ENCODE results near the gene DCTN2. TPM values are rescaled to one million over a fixed set of nuclear protein-coding genes. Genes with fewer than 3 reads are reported as not detected.

Gene DCTN2
- polyA plus RNA-seq, 1 of the 3 experiments (the other 2 are of a cell fraction): 122 TPM

GRCh38 chr12:57548013-57548315 is 972 bp upstream of the DCTN2 start:
- TF ChIP-seq JUND (IDR thresholded peaks at IDR 0.05): no peak
- no peak for TF ChIP-seq MAX (IDR thresholded peaks at IDR 0.05; ENCODE audit: low read depth)
- no peak overlapping the region for H3K4me3 ChIP-seq (ENCODE audit: low read depth in 2 of 2, low read length in 1 of 2)
- ChIA-PET CTCF (no interaction called here), POLR2A (no interaction called here)
- H3K9me2 ChIP-seq: no peaks in the 10 kb centered on the region
- peaks cover 20 to 34% of the 10 kb centered on the region in 2 experiments for H3K4me1 ChIP-seq (ENCODE audit: control insufficient read depth in 1 of 2, insufficient read depth in 2 of 2, low read depth in 1 of 2, low read length in 1 of 2)
- H3K79me2 ChIP-seq (ENCODE audit: insufficient read depth): peaks cover 60% of the 10 kb centered on the region
- H3K9ac ChIP-seq: no peak overlapping the region
- 99% methylated on average over 2 of the region's 2 CpGs for WGBS (ENCODE audit: low lambda C conversion rate)
- no peaks in the 10 kb centered on the region for H3K27me3 ChIP-seq (ENCODE audit: insufficient read depth)
- no peak for DNase-seq
- no peak overlapping the region for H3K27ac ChIP-seq (ENCODE audit: low read depth in 2 of 2, low read length in 1 of 2)
- peak overlapping the region; percentile 93; the same call in 1 of the 2 replicates for H2AFZ ChIP-seq (ENCODE audit: low read depth)
- H3K4me2 ChIP-seq: no peak overlapping the region
- H3F3A ChIP-seq (replicated peaks; ENCODE audit: insufficient read depth): peaks cover 17% of the 10 kb centered on the region
- H3K36me3 ChIP-seq (replicated peaks in 1 of 2; ENCODE audit: control insufficient read depth in 1 of 2, insufficient read depth in 2 of 2, low read length in 1 of 2): peaks cover 6 to 12% of the 10 kb centered on the region in 2 experiments
- no peaks in the 10 kb centered on the region for H3K9me3 ChIP-seq
- peaks cover 13% of the 10 kb centered on the region for H4K20me1 ChIP-seq (ENCODE audit: insufficient read depth)

- Histone ChIP-seq H3K9me2 (no peaks in the 10 kb centered on the region), H3F3A (replicated peaks; ENCODE audit: insufficient read depth) (peaks cover 17% of the 10 kb centered on the region), H3K79me2 (ENCODE audit: insufficient read depth) (peaks cover 63% of the 10 kb centered on the region), H3K4me3 (ENCODE audit: low read depth in 2 of 2, low read length in 1 of 2) (peak overlapping the region; percentile 84 to 86), H3K9ac (peak overlapping the region; percentile 95; the same call in 1 of the 2 replicates), H3K27ac (ENCODE audit: low read depth in 2 of 2, low read length in 1 of 2) (no peak overlapping the region; a peak in 1 of 4 replicates), H3K36me3 (replicated peaks in 1 of 2; ENCODE audit: control insufficient read depth in 1 of 2, insufficient read depth in 2 of 2, low read length in 1 of 2) (peaks cover 6 to 14% of the 10 kb centered on the region in 2 experiments), H3K27me3 (ENCODE audit: insufficient read depth) (no peaks in the 10 kb centered on the region), H3K4me1 (ENCODE audit: control insufficient read depth in 1 of 2, insufficient read depth in 2 of 2, low read depth in 1 of 2, low read length in 1 of 2) (peaks cover 18 to 29% of the 10 kb centered on the region in 2 experiments), H2AFZ (ENCODE audit: low read depth) (peak overlapping the region; percentile 93), H3K9me3 (no peaks in the 10 kb centered on the region), H3K4me2 (peak overlapping the region; percentile 97), H4K20me1 (ENCODE audit: insufficient read depth) (peaks cover 17% of the 10 kb centered on the region)
- 11% methylated on average over 9 of the region's 9 CpGs for WGBS (ENCODE audit: low lambda C conversion rate)
- POLR2A ChIA-PET: interaction anchor here (1.2 to 2.6 kb wide), 3 partner anchors 10 to 27 kb away, joined by 4 to 13 read pairs (median 5); partner anchors contain the start of gene DDIT3
- CTCF ChIA-PET: interaction anchor here (1.0 to 2.3 kb wide), 4 partner anchors 11 to 85 kb away, joined by 3 to 10 read pairs (median 4); partner anchors contain the start of genes B4GALNT1 and DDIT3
- TF ChIP-seq NRF1 (IDR thresholded peaks at IDR 0.05; ENCODE audit: low read depth, low read length) (no peak), RFX5 (IDR thresholded peaks at IDR 0.05; ENCODE audit: low read length) (no peak), JUND (IDR thresholded peaks at IDR 0.05) (no peak), TCF12 (IDR thresholded peaks at IDR 0.05) (no peak), TEAD4 (IDR thresholded peaks at IDR 0.05; ENCODE audit: borderline replicate concordance, insufficient read depth) (no peak), EZH2phosphoT487 (IDR thresholded peaks at IDR 0.05; ENCODE audit: borderline replicate concordance, low read depth) (no peak), CTCF (IDR thresholded peaks at IDR 0.05) (no peak), PBX3 (IDR thresholded peaks at IDR 0.05) (no peak), USF1 (IDR thresholded peaks at IDR 0.05; ENCODE audit: borderline replicate concordance, low read depth) (no peak), SMC3 (IDR thresholded peaks at IDR 0.05; ENCODE audit: low read depth, low read length) (no peak), FOSL2 (IDR thresholded peaks at IDR 0.05; ENCODE audit: borderline replicate concordance, low read depth) (no peak)
- no peak for DNase-seq
Measured at GRCh38 chr12:57547288-57548012, 458 bp upstream of the DCTN2 start.
